ENCODE measurements around the gene NID1.

Gene NID1

GRCh38 chr1:235997931-235998330 is 67.0 kb downstream of the NID1 start:
- H3K27ac ChIP-seq (replicated peaks), result no peak overlapping the region
- TF ChIP-seq POLR2AphosphoS5 (IDR thresholded peaks at IDR 0.05; ENCODE audit: low read depth) (no peak), SPI1 (IDR thresholded peaks at IDR 0.05; ENCODE audit: borderline replicate concordance, low read depth) (no peak), GABPA (IDR thresholded peaks at IDR 0.05; ENCODE audit: low read depth) (no peak)
- TF ChIP-seq, protein P1, sequence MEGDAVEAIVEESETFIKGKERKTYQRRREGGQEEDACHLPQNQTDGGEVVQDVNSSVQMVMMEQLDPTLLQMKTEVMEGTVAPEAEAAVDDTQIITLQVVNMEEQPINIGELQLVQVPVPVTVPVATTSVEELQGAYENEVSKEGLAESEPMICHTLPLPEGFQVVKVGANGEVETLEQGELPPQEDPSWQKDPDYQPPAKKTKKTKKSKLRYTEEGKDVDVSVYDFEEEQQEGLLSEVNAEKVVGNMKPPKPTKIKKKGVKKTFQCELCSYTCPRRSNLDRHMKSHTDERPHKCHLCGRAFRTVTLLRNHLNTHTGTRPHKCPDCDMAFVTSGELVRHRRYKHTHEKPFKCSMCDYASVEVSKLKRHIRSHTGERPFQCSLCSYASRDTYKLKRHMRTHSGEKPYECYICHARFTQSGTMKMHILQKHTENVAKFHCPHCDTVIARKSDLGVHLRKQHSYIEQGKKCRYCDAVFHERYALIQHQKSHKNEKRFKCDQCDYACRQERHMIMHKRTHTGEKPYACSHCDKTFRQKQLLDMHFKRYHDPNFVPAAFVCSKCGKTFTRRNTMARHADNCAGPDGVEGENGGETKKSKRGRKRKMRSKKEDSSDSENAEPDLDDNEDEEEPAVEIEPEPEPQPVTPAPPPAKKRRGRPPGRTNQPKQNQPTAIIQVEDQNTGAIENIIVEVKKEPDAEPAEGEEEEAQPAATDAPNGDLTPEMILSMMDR (IDR thresholded peaks at IDR 0.05; ENCODE audit: insufficient read depth, low read length), result no peak
- TF ChIP-seq, protein P2, sequence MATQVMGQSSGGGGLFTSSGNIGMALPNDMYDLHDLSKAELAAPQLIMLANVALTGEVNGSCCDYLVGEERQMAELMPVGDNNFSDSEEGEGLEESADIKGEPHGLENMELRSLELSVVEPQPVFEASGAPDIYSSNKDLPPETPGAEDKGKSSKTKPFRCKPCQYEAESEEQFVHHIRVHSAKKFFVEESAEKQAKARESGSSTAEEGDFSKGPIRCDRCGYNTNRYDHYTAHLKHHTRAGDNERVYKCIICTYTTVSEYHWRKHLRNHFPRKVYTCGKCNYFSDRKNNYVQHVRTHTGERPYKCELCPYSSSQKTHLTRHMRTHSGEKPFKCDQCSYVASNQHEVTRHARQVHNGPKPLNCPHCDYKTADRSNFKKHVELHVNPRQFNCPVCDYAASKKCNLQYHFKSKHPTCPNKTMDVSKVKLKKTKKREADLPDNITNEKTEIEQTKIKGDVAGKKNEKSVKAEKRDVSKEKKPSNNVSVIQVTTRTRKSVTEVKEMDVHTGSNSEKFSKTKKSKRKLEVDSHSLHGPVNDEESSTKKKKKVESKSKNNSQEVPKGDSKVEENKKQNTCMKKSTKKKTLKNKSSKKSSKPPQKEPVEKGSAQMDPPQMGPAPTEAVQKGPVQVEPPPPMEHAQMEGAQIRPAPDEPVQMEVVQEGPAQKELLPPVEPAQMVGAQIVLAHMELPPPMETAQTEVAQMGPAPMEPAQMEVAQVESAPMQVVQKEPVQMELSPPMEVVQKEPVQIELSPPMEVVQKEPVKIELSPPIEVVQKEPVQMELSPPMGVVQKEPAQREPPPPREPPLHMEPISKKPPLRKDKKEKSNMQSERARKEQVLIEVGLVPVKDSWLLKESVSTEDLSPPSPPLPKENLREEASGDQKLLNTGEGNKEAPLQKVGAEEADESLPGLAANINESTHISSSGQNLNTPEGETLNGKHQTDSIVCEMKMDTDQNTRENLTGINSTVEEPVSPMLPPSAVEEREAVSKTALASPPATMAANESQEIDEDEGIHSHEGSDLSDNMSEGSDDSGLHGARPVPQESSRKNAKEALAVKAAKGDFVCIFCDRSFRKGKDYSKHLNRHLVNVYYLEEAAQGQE (IDR thresholded peaks at IDR 0.05; ENCODE audit: insufficient replicate concordance, low read depth), result no peak
- DNase-seq (ENCODE audit: low read depth in 1 of 2, low spot score in 1 of 2), result no peak
- no peak overlapping the region for H3K4me3 ChIP-seq (replicated peaks; ENCODE audit: insufficient read depth, low read length)
- no peaks in the 10 kb centered on the region for H3K27me3 ChIP-seq (ENCODE audit: insufficient read depth, poor library complexity, severe bottlenecking)

DNA sequence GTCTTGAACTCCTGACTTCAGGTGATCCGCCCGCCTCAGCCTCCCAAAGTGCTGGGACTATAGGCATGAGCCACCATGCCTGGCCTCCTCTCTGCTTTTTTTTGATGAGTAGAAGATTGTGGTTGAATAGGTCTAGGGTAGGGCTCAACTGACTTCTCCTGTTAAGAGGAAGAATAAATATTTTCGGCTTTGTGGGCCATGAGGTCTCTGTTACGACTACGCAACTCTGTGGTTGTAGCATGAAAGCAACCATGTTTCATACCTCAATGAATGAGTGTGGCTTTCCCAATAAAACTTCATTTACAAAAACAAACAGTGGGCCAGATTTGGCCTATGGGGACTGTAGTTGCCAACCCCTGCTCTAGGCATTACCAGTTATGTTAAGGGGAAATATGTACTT is 67.8 kb downstream of the NID1 start:
- peak; percentile 52 to 84 for DNase-seq (ENCODE audit: low read depth in 1 of 2, low spot score in 1 of 2)
- TF ChIP-seq POLR2AphosphoS5 (IDR thresholded peaks at IDR 0.05; ENCODE audit: low read depth), result 0 out of 2 replicates have a peak, but pooled peaks have one; percentile 35
- TF ChIP-seq, protein P1 (IDR thresholded peaks at IDR 0.05; ENCODE audit: insufficient read depth, low read length), result no peak
- TF ChIP-seq SPI1 (IDR thresholded peaks at IDR 0.05; ENCODE audit: borderline replicate concordance, low read depth), result peak; percentile 4; the same call in 1 of the 2 replicates
- no peak for TF ChIP-seq GABPA (IDR thresholded peaks at IDR 0.05; ENCODE audit: low read depth)

GRCh38 chr1:235996048-235996785 is 68.7 kb downstream of the NID1 start:
- no peak overlapping the region for H3K27ac ChIP-seq (replicated peaks)
- DNase-seq (ENCODE audit: low read depth in 1 of 2, low spot score in 1 of 2), result no peak
- H3K27me3 ChIP-seq (ENCODE audit: insufficient read depth, poor library complexity, severe bottlenecking), result no peaks in the 10 kb centered on the region
- no peak overlapping the region for H3K4me3 ChIP-seq (replicated peaks; ENCODE audit: insufficient read depth, low read length)
- TF ChIP-seq, protein P1 (IDR thresholded peaks at IDR 0.05; ENCODE audit: insufficient read depth, low read length), result no peak

More for the DNA sequence above, 67.8 kb downstream of the NID1 start:
- no peak overlapping the region for H3K4me3 ChIP-seq (replicated peaks; ENCODE audit: insufficient read depth, low read length)
- no peaks in the 10 kb centered on the region for H3K27me3 ChIP-seq (ENCODE audit: insufficient read depth, poor library complexity, severe bottlenecking)
- peak overlapping the region; percentile 34; the same call in 1 of the 2 replicates for H3K27ac ChIP-seq (replicated peaks)

GRCh38 chr1:235995511-235995910 is 69.4 kb downstream of the NID1 start:
- H3K27ac ChIP-seq (replicated peaks), result no peak overlapping the region
- TF ChIP-seq, protein P1 (IDR thresholded peaks at IDR 0.05; ENCODE audit: insufficient read depth, low read length), result no peak
- TF ChIP-seq GABPA (IDR thresholded peaks at IDR 0.05; ENCODE audit: low read depth) (no peak), SPI1 (IDR thresholded peaks at IDR 0.05; ENCODE audit: borderline replicate concordance, low read depth) (no peak)
- TF ChIP-seq, protein P2 (IDR thresholded peaks at IDR 0.05; ENCODE audit: insufficient replicate concordance, low read depth), result no peak
- H3K4me3 ChIP-seq (replicated peaks; ENCODE audit: insufficient read depth, low read length), result no peak overlapping the region
- no peak for DNase-seq (ENCODE audit: low read depth in 1 of 2, low spot score in 1 of 2)
- no peaks in the 10 kb centered on the region for H3K27me3 ChIP-seq (ENCODE audit: insufficient read depth, poor library complexity, severe bottlenecking)

Measured in HL-60 (cell line).